Hematopoietic multipotent progenitor cell treated with erythropoietin and hydrocortisone succinate and interleukin-3 and kit ligand, for 17 days (in vitro differentiated cells): ENCODE data around the gene APOBR.
"Not testable (repeated sequence)": the region's sequence is repeated elsewhere in the genome, so short reads cannot be mapped to it uniquely, and the experiment has no call there.

Source experiments
- DNase-seq: peaks from one replicate; pipeline ENCODE4 v3.0.0-alpha.2; 2015; ENCODE audit warnings: low spot score

APOBR gene

GRCh38 chr16:28494121-28494851 lies at the start of gene APOBR:
Gene APOBR (plus strand): TSS chr16:28494643. CDS start chr16:28494682, 39 bp downstream.
- no peak for DNase-seq

DNA sequence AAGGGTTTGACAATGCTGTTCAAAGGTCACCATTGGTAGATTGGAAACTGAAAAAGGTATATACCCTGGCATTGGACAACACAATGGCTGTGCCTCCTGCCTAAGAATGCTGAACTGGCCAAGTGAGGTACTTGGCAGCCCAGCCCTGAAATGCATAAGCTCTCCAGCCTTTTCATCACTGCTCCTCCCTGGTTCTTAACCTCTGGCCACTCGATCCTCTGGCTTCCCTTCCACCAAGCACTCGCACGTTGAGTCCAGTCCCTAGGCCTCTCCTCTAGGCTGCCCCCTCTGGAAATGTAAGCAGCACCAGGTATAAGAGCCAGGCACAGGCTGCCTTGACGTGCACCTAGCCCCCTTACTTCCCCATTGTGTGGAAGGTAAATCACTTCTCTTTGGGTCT lies 48.1 kb upstream of the APOBR start:
- not testable (repeated sequence) for DNase-seq

- not testable (repeated sequence) for DNase-seq
These were observed 47.4 kb upstream of the APOBR start for GRCh38 chr16:28447081-28447480.

GRCh38 chr16:28473714-28474265 lies 20.7 kb upstream of the APOBR start:
- DNase-seq, result no peak

- no peak for DNase-seq
These were observed 19.2 kb upstream of the APOBR start for GRCh38 chr16:28475221-28475620.

GRCh38 chr16:28477311-28477920 lies 17.0 kb upstream of the APOBR start:
- DNase-seq, result no peak

GRCh38 chr16:28478506-28479180 lies 15.8 kb upstream of the APOBR start:
- no peak for DNase-seq

DNA sequence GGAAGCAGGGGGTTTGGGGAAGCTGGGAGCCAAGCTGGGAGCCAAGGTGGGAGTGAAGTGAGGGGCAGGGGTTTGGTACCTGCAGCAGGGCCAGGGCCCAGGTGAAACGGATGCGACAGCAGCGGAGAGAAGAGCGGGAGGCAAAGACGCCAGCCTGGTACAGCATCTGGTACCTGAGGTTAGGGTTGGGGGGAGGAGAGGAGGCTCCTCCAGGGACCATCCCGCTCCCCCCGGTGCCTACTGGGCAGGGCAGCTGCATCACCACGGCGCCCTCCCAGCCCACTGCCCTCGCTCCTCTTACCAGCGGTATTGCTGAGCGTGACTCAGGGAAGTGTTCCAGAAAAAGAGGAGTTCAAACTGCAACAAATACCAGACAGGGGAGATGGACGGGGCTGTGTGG lies 12.4 kb upstream of the APOBR start:
- DNase-seq, result no peak

DNA sequence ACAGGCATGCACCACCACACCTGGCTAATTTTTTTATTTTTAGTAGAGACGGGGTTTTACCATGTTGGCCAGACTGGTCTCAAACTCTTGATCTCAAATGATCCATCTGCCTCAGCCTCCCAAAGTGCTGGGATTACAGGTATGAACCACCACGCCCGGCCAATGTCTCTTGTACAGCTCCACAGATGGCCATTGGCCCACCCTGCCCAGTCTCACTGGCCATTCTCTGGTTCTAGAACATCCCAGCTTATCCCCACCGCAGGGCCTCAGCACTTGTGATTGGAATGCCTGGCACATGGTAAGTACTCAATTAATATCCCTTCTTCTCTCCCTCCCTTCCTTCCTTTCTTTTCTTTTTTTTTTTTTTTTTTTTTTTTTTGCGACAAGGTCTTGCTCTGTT lies 11.1 kb upstream of the APOBR start:
- DNase-seq, result not testable (repeated sequence)

DNA sequence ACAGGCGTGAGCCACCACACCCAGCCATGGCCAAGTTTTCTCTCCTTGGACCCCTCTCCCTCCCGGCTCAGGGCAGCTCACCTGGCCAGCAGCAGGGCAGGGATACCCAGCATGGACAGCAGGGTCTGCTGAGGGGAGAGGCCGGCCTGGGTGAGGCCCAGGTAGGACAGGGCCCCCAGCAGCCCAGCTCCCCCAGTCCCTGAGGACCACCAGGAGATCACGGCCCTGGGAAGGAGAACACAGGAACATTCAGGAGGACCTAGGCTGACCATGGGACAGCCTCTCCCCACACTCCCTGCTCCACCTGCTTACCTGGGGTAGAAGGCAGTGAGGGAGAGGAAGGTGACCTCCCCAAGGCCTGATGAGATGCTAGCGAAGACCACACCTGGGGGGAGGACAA lies 8.2 kb upstream of the APOBR start:
- DNase-seq, result no peak

DNA sequence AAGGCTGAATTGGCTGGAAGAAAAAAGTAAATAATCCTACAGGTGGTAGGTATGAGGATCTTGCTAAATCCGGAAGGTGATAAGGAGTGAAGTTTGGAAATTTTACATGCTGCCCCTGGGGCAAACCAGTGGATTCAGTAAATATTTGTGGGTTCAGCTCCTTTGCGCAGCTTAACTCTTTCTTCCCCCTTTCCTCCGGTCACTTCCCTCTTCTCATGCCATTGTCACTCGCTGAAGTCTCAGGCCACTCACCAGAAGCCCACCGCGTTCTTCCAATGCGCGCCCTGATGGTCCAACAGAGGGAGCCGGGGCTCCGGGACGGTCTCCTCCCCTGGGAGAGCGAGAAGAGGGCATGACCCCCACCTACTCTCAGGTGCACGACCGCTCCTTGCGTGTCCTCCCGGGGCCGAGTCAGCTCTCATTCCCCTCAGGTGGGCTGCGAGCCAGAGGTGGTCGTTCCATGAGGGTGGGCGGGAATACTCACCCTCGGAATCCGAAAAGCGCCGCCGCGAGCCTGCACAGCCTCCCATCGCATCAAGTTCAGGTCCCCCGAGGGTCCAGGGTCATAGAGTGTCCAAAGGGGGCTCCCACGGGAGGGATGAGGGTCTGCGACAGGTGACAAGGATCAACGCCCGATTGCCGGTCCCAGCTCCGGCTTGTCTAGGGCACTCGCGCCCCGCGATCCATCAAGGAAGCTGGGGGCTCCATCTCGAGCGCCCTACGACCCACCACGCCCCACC lies 3.0 kb upstream of the APOBR start:
- peak; percentile 59 for DNase-seq

- DNase-seq, result peak; percentile 96
These were observed 2.4 kb upstream of the APOBR start, which contains the start of gene CLN3 for GRCh38 chr16:28491970-28492474. Gene CLN3 (minus strand): TSS chr16:28492074. CDS start chr16:28491759, 315 bp downstream.

GRCh38 chr16:28492511-28492910 lies 1.9 kb upstream of the APOBR start:
- no peak for DNase-seq

GRCh38 chr16:28495098-28495793 lies 803 bp downstream of the APOBR start:
- no peak for DNase-seq

DNA sequence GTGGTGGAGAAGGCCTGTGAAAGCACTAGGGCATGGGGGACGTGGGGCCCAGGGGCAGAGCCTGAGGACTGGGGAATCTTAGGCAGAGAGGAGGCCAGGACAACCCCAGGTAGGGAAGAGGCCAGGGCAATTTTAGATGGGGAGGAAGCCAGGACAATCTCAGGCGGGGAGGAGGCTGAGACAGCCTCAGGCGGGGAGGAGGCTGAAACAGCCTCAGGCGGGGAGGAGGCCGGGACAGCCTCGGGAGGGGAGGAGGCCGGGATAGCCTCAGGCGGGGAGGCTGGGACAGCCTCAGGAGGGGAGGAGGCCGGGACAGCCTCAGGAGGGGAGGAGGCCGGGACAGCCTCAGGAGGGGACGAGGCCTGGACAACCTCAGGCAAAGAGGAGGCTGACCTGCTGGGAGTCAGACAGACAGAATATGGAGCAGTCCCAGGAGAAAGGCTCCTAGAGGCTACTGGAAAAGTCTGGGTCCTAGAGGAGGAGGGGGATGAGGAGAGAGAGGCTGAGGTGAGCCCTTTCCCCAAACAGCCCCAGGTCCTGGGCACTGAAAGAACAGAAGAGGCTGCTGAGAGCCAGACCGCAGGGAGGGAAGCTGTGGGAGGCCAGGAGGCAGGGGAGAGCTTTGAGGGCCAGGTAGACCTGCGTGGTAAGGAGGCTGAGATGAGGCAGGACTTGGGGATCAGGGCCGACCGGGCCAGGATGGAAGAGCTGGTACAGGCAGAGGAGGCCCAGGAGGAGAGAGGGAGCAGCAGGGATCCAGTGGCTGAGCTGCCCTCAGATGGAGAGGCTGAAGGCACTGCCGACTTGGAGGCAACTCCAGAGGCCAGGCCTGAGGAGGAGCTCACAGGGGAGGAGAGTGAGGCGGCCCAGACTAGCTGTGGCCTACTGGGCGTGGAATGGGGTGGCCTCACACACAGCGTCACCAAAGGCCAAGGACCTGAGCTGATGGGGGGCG lies 1.6 kb downstream of the APOBR start:
- DNase-seq, result no peak

- no peak for DNase-seq
These were observed 2.4 kb downstream of the APOBR start for GRCh38 chr16:28496844-28497243.

DNA sequence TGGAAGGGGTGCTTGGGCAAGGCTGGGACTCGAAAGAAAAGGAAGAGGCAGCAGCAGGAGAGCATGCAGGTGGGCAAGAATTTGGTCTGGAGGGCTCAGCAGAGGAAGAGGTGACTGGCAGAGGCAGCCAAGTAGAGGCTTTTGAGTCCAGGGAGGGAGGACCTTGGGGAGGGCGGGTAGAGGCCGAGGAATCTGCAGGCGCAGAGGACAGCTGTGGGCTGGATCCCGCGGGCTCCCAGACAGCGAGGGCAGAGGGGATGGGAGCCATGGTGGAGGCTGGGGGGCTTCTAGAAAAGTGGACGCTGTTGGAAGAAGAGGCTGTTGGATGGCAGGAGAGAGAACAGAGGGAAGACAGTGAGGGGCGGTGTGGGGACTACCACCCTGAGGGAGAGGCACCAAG lies 2.9 kb downstream of the APOBR start:
- no peak for DNase-seq

DNA sequence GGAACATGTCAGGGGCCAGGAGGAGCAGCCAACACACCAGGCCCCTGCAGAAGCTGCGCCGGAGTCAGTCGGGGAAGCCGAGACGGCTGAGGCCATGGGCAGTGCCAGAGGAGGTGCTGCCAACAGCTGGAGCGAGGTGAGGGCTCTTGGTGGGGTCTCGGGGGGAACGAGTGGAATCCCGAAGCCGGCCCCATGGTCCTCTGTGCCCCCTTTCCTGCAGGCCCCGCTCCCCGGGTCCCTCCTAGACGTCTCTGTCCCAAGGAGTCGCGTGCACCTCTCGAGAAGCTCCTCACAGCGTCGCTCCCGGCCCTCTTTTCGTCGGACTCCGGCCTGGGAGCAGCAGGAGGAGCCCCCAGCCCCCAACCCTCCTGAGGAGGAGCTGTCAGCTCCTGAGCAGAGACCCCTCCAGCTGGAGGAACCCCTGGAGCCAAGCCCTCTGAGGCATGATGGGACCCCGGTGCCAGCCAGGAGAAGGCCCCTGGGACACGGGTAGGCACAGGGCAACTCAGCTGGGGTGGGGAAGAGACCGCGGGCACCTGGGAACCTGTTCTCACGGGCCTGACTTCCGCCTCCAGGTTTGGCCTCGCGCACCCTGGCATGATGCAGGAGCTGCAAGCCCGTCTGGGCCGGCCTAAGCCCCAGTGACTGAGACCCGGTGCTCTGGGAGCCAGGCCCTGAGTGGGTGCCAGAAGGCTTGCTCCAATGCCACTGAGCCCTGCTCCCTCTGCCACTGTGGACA lies 3.6 kb downstream of the APOBR start:
- no peak for DNase-seq

- no peak for DNase-seq
These were observed 4.4 kb downstream of the APOBR start for GRCh38 chr16:28498666-28499381.
